C4-2B (cell line): Measurements from ENCODE around the gene FANK1.

ENCODE experiments used
- H3K27ac ChIP-seq: fragments of 450-650 bp; 2 replicates; pipeline ENCODE4 v1.5.1; 2017
- CTCF ChIP-seq: fragments of 450-650 bp; conservative IDR thresholded peaks from 2 replicates; pipeline ENCODE4 v1.5.1; 2017; ENCODE audit warnings: mild to moderate bottlenecking
- ZFX ChIP-seq: fragments of 450-650 bp; IDR thresholded peaks from 2 replicates; pipeline ENCODE4 v1.6.1; 2017

FANK1 gene

DNA sequence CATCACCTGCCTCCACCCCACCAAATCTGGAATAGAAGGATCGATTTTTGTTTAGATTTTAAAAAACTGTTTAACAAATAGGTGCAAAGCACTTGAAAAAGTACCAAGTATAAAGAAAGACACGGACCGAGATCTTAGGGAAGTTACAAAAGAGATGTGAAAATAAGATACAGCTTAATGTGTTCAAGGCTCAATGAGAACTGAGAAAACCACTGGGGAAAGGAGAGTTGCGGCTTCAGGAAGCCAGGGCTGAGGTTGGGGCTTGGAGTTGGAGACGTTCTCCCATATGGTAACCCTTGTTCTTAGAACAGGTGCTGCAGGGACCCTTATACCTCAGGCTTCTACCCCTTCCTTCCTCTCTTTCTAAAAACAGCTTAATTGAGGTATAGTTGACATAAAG, 140.2 kb downstream of the FANK1 start:
- TF ChIP-seq ZFX: no peak
- TF ChIP-seq CTCF: no peak
- no peak overlapping the region for H3K27ac ChIP-seq

DNA sequence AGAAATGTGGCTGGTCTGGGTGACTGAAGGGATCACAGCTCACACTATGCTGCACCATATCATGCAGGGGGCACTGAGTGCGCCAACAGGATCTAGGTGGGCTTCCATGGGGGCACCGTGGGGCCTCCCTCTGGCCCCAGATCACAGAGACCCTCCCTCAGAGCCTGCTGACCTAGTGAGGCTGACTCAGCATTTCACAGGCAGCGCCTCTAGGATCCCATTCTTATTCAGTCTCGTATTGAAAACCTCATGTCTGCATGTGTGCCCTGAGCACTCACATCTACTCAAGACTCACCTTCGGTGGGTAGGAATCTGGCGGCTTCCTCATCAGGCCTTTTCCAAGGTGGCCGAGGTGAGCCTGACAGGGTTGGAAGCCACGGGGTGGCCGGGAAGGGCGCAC, 141.6 kb downstream of the FANK1 start:
- H3K27ac ChIP-seq: no peak overlapping the region
- TF ChIP-seq CTCF: no peak
- TF ChIP-seq ZFX: no peak

DNA sequence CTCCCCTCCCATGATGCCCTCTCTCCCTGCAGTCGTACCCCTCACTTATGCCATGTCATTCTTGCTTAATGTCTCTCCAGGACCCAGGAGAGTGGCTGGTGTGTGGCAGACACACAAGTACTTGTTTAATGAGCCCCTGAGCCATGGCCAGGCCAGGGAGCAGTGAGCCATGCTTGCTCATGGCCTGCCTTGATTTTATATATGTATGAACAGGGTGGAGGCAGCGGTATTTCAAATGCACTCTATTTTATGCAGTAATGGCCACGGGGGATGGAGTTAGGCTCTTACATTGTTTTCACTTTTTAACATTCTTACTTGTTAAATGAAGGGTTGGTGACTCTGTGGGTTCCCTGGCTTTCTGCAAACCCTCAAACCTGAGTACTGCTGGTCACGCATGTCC, 144.8 kb downstream of the FANK1 start:
- H3K27ac ChIP-seq: no peak overlapping the region
- TF ChIP-seq ZFX: no peak
- TF ChIP-seq CTCF: no peak

- no peak for TF ChIP-seq CTCF
- TF ChIP-seq ZFX: no peak
- no peak overlapping the region for H3K27ac ChIP-seq
Observed at GRCh38 chr10:126041804-126042231, 145.5 kb downstream of the FANK1 start.

DNA sequence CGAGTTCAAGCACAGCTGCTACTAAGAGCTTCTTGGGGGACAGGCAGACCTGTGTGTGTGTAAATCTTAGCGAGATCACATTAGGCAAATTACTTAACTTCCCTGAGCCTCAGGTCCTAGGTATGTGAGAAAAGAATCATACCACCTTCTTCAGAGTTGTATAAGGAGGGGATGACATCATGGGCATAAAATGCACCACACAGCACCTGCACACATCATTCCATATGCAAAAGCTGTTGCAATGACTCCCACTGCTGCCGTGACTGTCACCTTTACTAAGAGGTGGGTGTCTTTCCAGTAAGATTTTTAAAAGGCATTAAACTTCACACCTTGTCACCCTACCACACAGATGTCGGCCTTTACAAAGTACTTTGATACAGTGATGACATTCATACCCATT, 146.0 kb downstream of the FANK1 start:
- H3K27ac ChIP-seq: no peak overlapping the region
- no peak for TF ChIP-seq CTCF
- TF ChIP-seq ZFX: no peak

GRCh38 chr10:126042906-126043305, 146.5 kb downstream of the FANK1 start:
- no peak for TF ChIP-seq CTCF
- H3K27ac ChIP-seq: no peak overlapping the region

- H3K27ac ChIP-seq: no peak overlapping the region
- TF ChIP-seq CTCF (no peak), ZFX (no peak)
Observed at GRCh38 chr10:126043389-126043788, 147.0 kb downstream of the FANK1 start.
